HepG2 (cell line): ENCODE results near the gene GRAMD4. TPM values are rescaled to one million over a fixed set of nuclear protein-coding genes. Genes with fewer than 3 reads are reported as not detected.

Experiments used
- ATAC-seq: fragments of 200-7000 bp; cut with Tn5 transposase; 3 replicates; pipeline ENCODE4 v1.9.1; 2020; ENCODE audit warnings: mild to moderate bottlenecking, moderate library complexity
- BruUV-seq: library from RNA; stranded (reverse); fragments of 400-500 nt; replicated peaks from 2 replicates; lab custom pipeline; 2021; lab: Mats Ljungman, UMichigan
- CTCF ChIA-PET: fragments of 300-600 bp; formaldehyde crosslinking; extraction: SDS; loops from one replicate; lab custom pipeline; 2021; ENCODE audit warnings: low total read pairs, inconsistent platforms, low intra/inter-chr PET ratio; lab: Yijun Ruan, JAX
- POLR2A ChIA-PET: fragments of 350-600 bp; sonication (Branson Sonifier 250); formaldehyde crosslinking; loops from one replicate; lab custom pipeline; 2020; ENCODE audit warnings: antibody characterized with exemption, inconsistent platforms; lab: Yijun Ruan, JAX
- DNase-seq: peaks from one replicate; pipeline ENCODE4 v3.0.0-alpha.2; 2015; ENCODE audit warnings: low spot score
- FAIRE-seq: peaks from 3 replicates; lab custom pipeline; 2011; peaks lifted over from hg19 to GRCh38; lab: Jason Lieb, UNC
- H2AFZ ChIP-seq: one replicate; pipeline ENCODE4 v1.6.1; 2011; ENCODE audit warnings: low read length, inconsistent platforms
- H3K27ac ChIP-seq: fragments of 300-600 bp; 3 replicates; pipeline ENCODE4 v1.8.0; 2011; ENCODE audit warnings: mixed run types, mild to moderate bottlenecking, mixed read lengths, low read length, inconsistent platforms; ENCODE audit not compliant: insufficient read depth; ENCODE audit errors: extremely low read length
- H3K27me3 ChIP-seq, 2 experiments: fragments of 200-600 bp in 1 of 2; 2 replicates in 1 of 2; 3 replicates in 1 of 2; pipeline versions ENCODE4 v1.6.0 to v1.8.0; 2011; ENCODE audit warnings: low read length in 2 of 2, mild to moderate bottlenecking in 2 of 2, moderate library complexity in 2 of 2, inconsistent platforms in 1 of 2; ENCODE audit not compliant: insufficient read depth in 2 of 2, control insufficient read depth in 1 of 2
- H3K36me3 ChIP-seq, 2 experiments: fragments of 200-600 bp in 1 of 2; replicated peaks in 1 of 2; 2 replicates in 1 of 2; 3 replicates in 1 of 2; pipeline versions ENCODE4 v1.5.1 to v1.8.0; 2011; ENCODE audit warnings: low read length in 2 of 2, inconsistent platforms in 1 of 2; ENCODE audit not compliant: insufficient read depth in 2 of 2, control insufficient read depth in 1 of 2
- H3K4me1 ChIP-seq: 2 replicates; pipeline ENCODE4 v1.5.1; 2012; ENCODE audit warnings: low read length, inconsistent platforms; ENCODE audit not compliant: insufficient read depth
- H3K4me2 ChIP-seq: 2 replicates; pipeline ENCODE4 v1.6.0; 2011; ENCODE audit warnings: low read depth, low read length, inconsistent platforms
- H3K4me3 ChIP-seq, 3 experiments: fragments of 200-600 bp in 1 of 3; sonication (generic), shearing (Covaris generic) in 1 of 3; replicated peaks in 1 of 3; 2 replicates each; pipeline ENCODE4 v1.5.1; 2011 to 2016; ENCODE audit warnings: low read length in 3 of 3, inconsistent platforms in 2 of 3, low read depth in 2 of 3, mild to moderate bottlenecking in 2 of 3, control low read depth in 1 of 3, mixed read lengths in 1 of 3; ENCODE audit not compliant: insufficient read depth in 1 of 3
- H3K79me2 ChIP-seq: one replicate; pipeline ENCODE4 v1.6.1; 2011; ENCODE audit warnings: low read length, inconsistent platforms; ENCODE audit not compliant: insufficient read depth
- H3K9ac ChIP-seq: 2 replicates; pipeline ENCODE4 v1.6.0; 2011; ENCODE audit warnings: mild to moderate bottlenecking, low read depth, low read length, inconsistent platforms; ENCODE audit not compliant: insufficient read depth
- H3K9me3 ChIP-seq: 2 replicates; pipeline ENCODE4 v1.5.1; 2012; ENCODE audit warnings: mild to moderate bottlenecking, low read length
- H4K20me1 ChIP-seq: 2 replicates; pipeline ENCODE4 v1.6.0; 2011; ENCODE audit warnings: inconsistent platforms, mild to moderate bottlenecking, low read length, moderate library complexity; ENCODE audit not compliant: insufficient read depth
- AFF4 ChIP-seq: sonication (generic); formaldehyde crosslinking; IDR thresholded peaks from 2 replicates; pipeline ENCODE4 v1.4.0; 2020; ENCODE audit warnings: missing genetic modification reagents
- ASH2L ChIP-seq: fragments of 300-600, 200-600 bp; sonication (generic); IDR thresholded peaks from 2 replicates; pipeline ENCODE4 v1.7.0; 2017; ENCODE audit warnings: low read depth, mild to moderate bottlenecking, moderate library complexity, mixed read lengths, low read length; ENCODE audit not compliant: insufficient read length
- BCL6 ChIP-seq: IDR thresholded peaks from 2 replicates; pipeline ENCODE4 v1.6.1; 2016; ENCODE audit warnings: missing genetic modification reagents, missing compliant biosample characterization
- FOXC1 ChIP-seq: sonication (generic); formaldehyde crosslinking; IDR thresholded peaks from 2 replicates; pipeline ENCODE4 v1.8.0; 2022; ENCODE audit warnings: mild to moderate bottlenecking, missing genetic modification reagents, borderline replicate concordance
- FOXO4 ChIP-seq: sonication (generic); formaldehyde crosslinking; conservative IDR thresholded peaks from 2 replicates; pipeline ENCODE4 v1.8.1; 2023; ENCODE audit warnings: missing genetic modification reagents
- HIVEP1 ChIP-seq: sonication (generic); formaldehyde crosslinking; IDR thresholded peaks from 2 replicates; pipeline ENCODE4 v1.4.0; 2020; ENCODE audit warnings: mild to moderate bottlenecking, missing genetic modification reagents
- HOXA5 ChIP-seq: sonication (generic); formaldehyde crosslinking; IDR thresholded peaks from 2 replicates; pipeline ENCODE4 v1.4.0; 2020; ENCODE audit warnings: missing genetic modification reagents
- ISL2 ChIP-seq: sonication (generic); formaldehyde crosslinking; IDR thresholded peaks from 2 replicates; pipeline ENCODE4 v1.5.0; 2020; ENCODE audit warnings: missing genetic modification reagents
- KLF16 ChIP-seq, 2 experiments: sonication (generic) in 1 of 2; formaldehyde crosslinking in 1 of 2; IDR thresholded peaks; 2 replicates each; pipeline versions ENCODE4 v1.6.1 to v1.8.0; 2016 to 2023; ENCODE audit warnings: missing genetic modification reagents in 2 of 2, missing compliant biosample characterization in 1 of 2
- MTA1 ChIP-seq: sonication (generic); formaldehyde crosslinking; IDR thresholded peaks from 2 replicates; pipeline ENCODE4 v1.4.0; 2020; ENCODE audit warnings: missing genetic modification reagents, mild to moderate bottlenecking, borderline replicate concordance
- PBX2 ChIP-seq: IDR thresholded peaks from 2 replicates; pipeline ENCODE4 v1.6.1; 2016; ENCODE audit warnings: control low read depth
- PCBP1 ChIP-seq: fragments of 200-400 bp; formaldehyde crosslinking; IDR thresholded peaks from 2 replicates; pipeline ENCODE4 v1.6.1; 2017; ENCODE audit warnings: mild to moderate bottlenecking, low read depth, low read length, borderline replicate concordance
- SSRP1 ChIP-seq: IDR thresholded peaks from 2 replicates; pipeline ENCODE4 v1.6.1; 2016; ENCODE audit warnings: control low read depth
- THRA ChIP-seq: sonication (generic); formaldehyde crosslinking; IDR thresholded peaks from 2 replicates; pipeline ENCODE4 v1.4.0; 2020; ENCODE audit warnings: missing genetic modification reagents, borderline replicate concordance
- ZNF296 ChIP-seq: sonication (generic); formaldehyde crosslinking; conservative IDR thresholded peaks from 2 replicates; pipeline ENCODE4 v1.5.0; 2020; ENCODE audit warnings: mild to moderate bottlenecking, missing genetic modification reagents
- ZNF530 ChIP-seq: sonication (generic); formaldehyde crosslinking; IDR thresholded peaks from 2 replicates; pipeline ENCODE4 v1.5.0; 2020; ENCODE audit warnings: low read depth, mild to moderate bottlenecking, missing genetic modification reagents
- ZNF567 ChIP-seq: sonication (generic); formaldehyde crosslinking; IDR thresholded peaks from 2 replicates; pipeline ENCODE4 v1.8.1; 2023; ENCODE audit warnings: mild to moderate bottlenecking, missing genetic modification reagents, borderline replicate concordance
- WGBS: methylation state at CpG from one replicate; pipeline ENCODE4 v1.1.6; 2017; ENCODE audit warnings: low lambda C conversion rate; 5-methylcytosine and 5-hydroxymethylcytosine counted together
- in situ Hi-C: cut with HindIII; loops from 2 replicates; pipeline ENCODE4 v1.10.0; 2017; ENCODE audit warnings: low pct_unique_long_range_greater_than_20kb; ENCODE audit not compliant: extremely low pct_ligation_motif_present
- intact Hi-C: fragments of 100-400 bp; cut with micrococcal nuclease; formaldehyde crosslinking; loops from one replicate; pipeline ENCODE4 v1.10.0; 2022; ENCODE audit not compliant: unreplicated experiment
- polyA plus RNA-seq, 8 experiments: library from polyadenylated mRNA; depleted of rRNA in 3 of 8; stranded (reverse) in 7 of 8; unstranded in 1 of 8; fragments of >200 nt; fragmentation: Illumina TruSeq in 4 of 8; extraction: Trizol in 4 of 8; gene quantifications; 2 replicates each; pipeline versions ENCODE4 v1.2.1 to v1.2.3, GENCODE V29; 2011 to 2016; ENCODE audit warnings: low read depth in 4 of 8, missing spikeins in 1 of 8, mixed read lengths in 1 of 8; ENCODE audit not compliant: insufficient read depth in 1 of 8
- total RNA-seq, 5 experiments: library from RNA; depleted of rRNA; stranded (reverse); fragments of >200 nt; fragmentation: Illumina TruSeq; extraction: Trizol; gene quantifications; 2 replicates each; pipeline ENCODE4 v1.2.3, GENCODE V29; 2016; ENCODE audit warnings: low read depth in 1 of 5

Gene GRAMD4
- total and polyA plus RNA-seq, 2 of the 13 experiments (the other 11 are each of a cell fraction or from before 2014, with no cell fraction given) = 15.2 to 15.7 TPM

GRCh38 chr22:46609175-46609690 lies 11.0 kb upstream of the GRAMD4 start:
- H3K27ac ChIP-seq = peak overlapping the region; percentile 67
- FAIRE-seq (peak; percentile 98), DNase-seq (peak; percentile 92), ATAC-seq (peak; percentile 72)
- CTCF ChIA-PET = interaction anchor here (1.2 kb wide), 1 partner anchor 43 kb away, joined by 3 read pairs; no protein-coding TSS in a partner anchor
- no peak overlapping the region for H2AFZ ChIP-seq
- in situ Hi-C loops (no loop called here), intact Hi-C loops (no loop called here)
- H4K20me1 ChIP-seq = no peaks in the 10 kb centered on the region; the same call in 1 of the 2 replicates
- peak overlapping the region; percentile 74 for H3K4me2 ChIP-seq
- no peaks in the 10 kb centered on the region for H3K9me3 ChIP-seq
- peaks cover 61% of the 10 kb centered on the region for H3K4me1 ChIP-seq
- no peaks in the 10 kb centered on the region for H3K36me3 ChIP-seq
- no peaks in the 10 kb centered on the region for H3K27me3 ChIP-seq
- WGBS = 2% methylated on average over 15 of the region's 17 CpGs
- peak overlapping the region; percentile 49 for H3K9ac ChIP-seq
- H3K4me3 ChIP-seq = peak overlapping the region; percentile 24 to 40 (median 38); a peak in 3 of 6 replicates
- BruUV-seq = no TSS peak
- POLR2A ChIA-PET = interaction anchor here (0.8 to 1.6 kb wide), 8 partner anchors 8 to 332 kb away, joined by 3 to 7 read pairs (median 4); partner anchors contain the start of gene TBC1D22A
- peaks cover 8% of the 10 kb centered on the region for H3K79me2 ChIP-seq
- TF ChIP-seq THRA (CRISPR knock-in tag) (peak; percentile 93; the same call in 1 of the 2 replicates), AFF4 (CRISPR knock-in tag) (no peak), PBX2 (CRISPR knock-in tag) (no peak), KLF16 (CRISPR knock-in tag; IDR thresholded peaks at IDR 0.05) (peak in 1 of 2 experiments; percentile 48; a peak in 1 of 4 replicates), SSRP1 (no peak), FOXO4 (CRISPR knock-in tag) (no peak), HIVEP1 (0 out of 2 replicates have a peak, but pooled peaks have one; percentile 55), ZNF296 (CRISPR knock-in tag) (no peak), MTA1 (CRISPR knock-in tag) (peak; percentile 89; the same call in 1 of the 2 replicates), ZNF567 (CRISPR knock-in tag) (no peak), HOXA5 (CRISPR knock-in tag) (no peak), PCBP1 (no peak), ISL2 (CRISPR knock-in tag) (peak; percentile 83), ZNF530 (no peak), FOXC1 (peak; percentile 86), ASH2L (no peak), BCL6 (CRISPR knock-in tag) (peak; percentile 72)
